Activated CD8-positive, alpha-beta memory T cell treated with anti-CD3 and anti-CD28 coated beads for 24 hours (primary cell): ENCODE data around the gene AKAP17A.
"Not testable (repeated sequence)": the region's sequence is repeated elsewhere in the genome, so short reads cannot be mapped to it uniquely, and the experiment has no call there.

Experiments
- DNase-seq: peaks from one replicate; pipeline ENCODE4 v3.0.0-alpha.2; 2020

The AKAP17A gene

GRCh38 chrX:1609311-1609710, 17.9 kb downstream of the AKAP17A start:
- no peak for DNase-seq

DNA sequence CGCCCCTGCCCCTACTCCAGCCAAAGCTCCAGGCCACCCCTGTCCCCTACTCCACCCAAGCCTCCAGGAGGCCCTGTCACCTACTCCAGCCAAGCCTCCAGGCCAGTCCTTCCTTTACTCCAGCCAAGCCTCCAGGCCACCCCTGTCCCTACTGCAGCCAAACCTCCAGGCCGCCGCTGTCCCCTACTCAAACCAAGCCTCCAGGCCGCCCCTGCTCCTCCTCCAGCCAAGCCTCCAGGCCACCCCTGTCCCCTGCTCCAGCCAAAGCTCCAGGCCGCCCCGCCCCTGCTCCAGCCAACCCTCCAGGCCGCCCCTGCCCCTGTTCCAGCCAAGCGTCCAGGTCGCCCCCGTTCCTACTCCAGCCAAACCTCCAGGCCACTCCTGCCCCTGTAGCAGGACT, 18.4 kb downstream of the AKAP17A start:
- DNase-seq = no peak

DNA sequence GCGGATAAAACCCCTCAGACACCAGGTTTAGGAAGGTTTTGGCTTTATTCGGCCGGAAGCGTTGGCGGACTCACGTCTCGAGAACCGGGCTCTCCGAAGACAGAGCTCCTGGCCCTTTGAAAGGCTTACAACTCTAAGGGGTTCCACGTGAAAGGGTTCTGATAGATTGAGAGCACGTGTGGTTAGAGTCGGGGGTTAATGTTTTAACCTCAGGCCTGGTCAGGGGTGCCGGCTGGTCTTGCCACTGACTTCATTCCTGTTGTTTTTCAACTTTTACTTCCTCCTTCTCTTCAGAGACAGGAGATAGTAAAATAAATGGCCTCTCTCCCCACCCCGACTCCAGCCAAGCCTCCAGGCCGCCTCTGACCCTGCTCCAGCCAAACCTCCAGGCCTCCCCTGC, 18.8 kb downstream of the AKAP17A start:
- no peak for DNase-seq

GRCh38 chrX:1610736-1611135, 19.3 kb downstream of the AKAP17A start:
- DNase-seq = no peak

- DNase-seq = no peak
Measured at GRCh38 chrX:1612641-1613286, 21.4 kb downstream of the AKAP17A start.

- DNase-seq = no peak
Measured at GRCh38 chrX:1614927-1615326, 23.5 kb downstream of the AKAP17A start, which contains the start of gene ASMT. Gene ASMT, plus strand, starts transcription at chrX:1615059. Its CDS starts 141 bp downstream, at chrX:1615200.

DNA sequence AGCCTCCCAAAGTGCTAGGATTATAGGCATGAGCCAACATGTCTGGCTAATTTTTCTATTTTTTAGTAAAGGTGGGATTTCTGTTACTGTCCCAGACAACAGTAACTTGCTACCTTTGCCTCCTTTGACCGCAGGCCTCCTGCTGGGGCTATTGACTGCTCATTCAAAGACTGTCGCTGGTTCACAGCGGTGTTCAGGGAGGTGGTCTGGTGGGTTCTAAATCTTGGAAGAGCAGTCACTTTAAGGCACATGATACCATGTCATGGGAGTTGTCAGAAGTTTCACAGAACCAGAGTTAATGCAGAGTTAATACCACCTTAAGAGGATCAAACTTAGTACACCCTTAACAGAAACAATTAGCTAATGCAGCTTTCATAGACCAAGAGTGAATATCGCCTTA, 27.3 kb downstream of the AKAP17A start:
- DNase-seq = no peak

GRCh38 chrX:1623691-1624090, 32.3 kb downstream of the AKAP17A start:
- DNase-seq = no peak

DNA sequence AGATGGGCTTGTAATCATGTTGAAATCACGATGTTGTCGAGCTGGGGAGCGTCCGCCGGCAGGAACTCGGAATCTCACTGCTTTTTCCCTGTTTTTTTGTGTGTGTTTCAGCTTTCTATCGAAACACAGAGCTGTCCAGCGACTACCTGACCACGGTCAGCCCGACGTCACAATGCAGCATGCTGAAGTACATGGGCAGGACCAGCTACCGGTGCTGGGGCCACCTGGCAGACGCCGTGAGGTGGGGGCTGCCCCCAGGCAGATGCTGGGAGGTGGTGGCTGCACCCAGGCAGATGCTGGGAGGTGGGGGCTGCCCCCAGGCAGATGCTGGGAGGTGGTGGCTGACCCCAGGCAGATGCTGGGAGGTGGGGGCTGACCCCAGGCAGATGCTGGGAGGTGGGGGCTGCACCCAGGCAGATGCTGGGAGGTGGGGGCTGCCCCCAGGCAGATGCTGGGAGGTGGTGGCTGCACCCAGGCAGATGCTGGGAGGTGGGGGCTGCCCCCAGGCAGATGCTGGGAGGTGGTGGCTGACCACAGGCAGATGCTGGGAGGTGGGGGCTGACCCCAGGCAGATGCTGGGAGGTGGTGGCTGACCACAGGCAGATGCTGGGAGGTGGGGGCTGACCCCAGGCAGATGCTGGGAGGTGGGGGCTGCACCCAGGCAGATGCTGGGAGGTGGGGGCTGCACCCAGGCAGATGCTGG, 32.9 kb downstream of the AKAP17A start:
- DNase-seq = not testable (repeated sequence)

- DNase-seq = not testable (repeated sequence)
Measured at GRCh38 chrX:1624861-1625215, 33.4 kb downstream of the AKAP17A start.

- no peak for DNase-seq
Measured at GRCh38 chrX:1629244-1629643, 37.8 kb downstream of the AKAP17A start.

- DNase-seq = no peak
Measured at GRCh38 chrX:1646009-1646408, 54.6 kb downstream of the AKAP17A start.

DNA sequence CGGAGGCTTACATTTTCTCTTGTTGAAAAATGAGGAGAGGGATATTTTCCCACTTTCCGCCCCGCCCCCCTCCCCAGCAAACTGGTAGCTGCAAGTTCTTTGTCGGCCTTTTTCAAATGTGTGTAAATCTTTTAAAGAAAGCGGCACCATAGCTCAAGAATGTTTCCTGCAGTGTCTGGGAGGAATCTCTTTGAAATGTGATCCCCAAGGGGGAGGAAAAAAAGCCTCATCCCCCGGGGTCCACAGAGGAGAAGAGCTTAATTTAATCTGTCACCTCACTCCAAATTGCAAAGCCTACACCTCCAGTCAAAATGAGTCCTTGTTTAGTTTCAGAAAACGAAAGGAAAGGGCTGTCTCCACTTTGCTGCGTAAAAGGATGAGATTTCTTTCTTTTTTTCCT, 58.2 kb downstream of the AKAP17A start:
- DNase-seq = no peak
